ENCODE results near the gene PDZD7.

Gene PDZD7

DNA sequence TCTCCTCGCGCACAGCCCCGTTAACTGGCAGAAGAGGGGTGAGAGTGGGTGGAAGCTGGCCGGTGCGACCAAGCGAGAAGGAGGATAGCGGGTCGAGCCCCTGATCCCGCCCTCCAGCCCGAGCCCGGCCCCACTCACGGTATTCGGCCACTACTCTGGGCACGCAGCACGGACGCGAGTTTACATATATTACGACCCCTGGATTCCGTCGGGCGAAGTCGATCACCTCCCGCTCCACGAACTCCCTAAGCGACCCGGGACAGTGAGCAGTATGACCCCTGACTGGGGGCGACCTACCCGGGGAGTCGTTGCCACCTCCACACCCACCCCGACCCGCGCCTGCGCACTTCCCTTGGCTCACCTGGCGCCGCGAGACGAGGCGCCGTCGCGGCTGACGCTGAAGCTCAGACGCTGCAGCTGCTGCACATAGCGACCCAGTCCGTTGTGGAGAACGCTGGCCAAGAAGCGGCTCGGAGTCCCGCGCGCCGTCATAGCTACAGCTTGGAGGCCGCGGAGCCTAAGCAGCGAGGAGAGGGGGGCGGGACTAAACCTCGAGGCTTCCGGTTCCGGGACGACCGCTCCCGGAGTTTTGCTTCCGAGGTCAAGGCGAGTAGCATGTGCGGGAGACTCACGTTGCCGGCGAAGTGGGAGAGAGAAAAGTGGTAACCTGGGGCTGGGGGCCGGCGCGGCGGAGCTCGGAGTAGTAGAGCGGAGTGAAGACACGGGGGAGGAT, 43.8 kb downstream of the PDZD7 start, which contains the start of the genes MRPL43 and TWNK:
Gene MRPL43 (minus strand): TSS at position 546 of the 733 bp plus-strand sequence. CDS start 54 bp downstream, at position 492.
Gene TWNK (plus strand): TSS at position 592 of the 733 bp plus-strand sequence. CDS start 668 bp downstream, outside the sequence.
- peak within 1 kb of the TSS; percentile 100 for H3K9ac ChIP-seq (ENCODE audit: low read depth, low read length)
- no peaks in the 10 kb centered on the region for H3K9me3 ChIP-seq (ENCODE audit: control insufficient read depth, insufficient read depth, low read length)
- peaks cover 20% of the 10 kb centered on the region for H3K36me3 ChIP-seq (ENCODE audit: insufficient read depth, low read length)
- peaks cover 5% of the 10 kb centered on the region; the same call in 1 of the 2 replicates for H3K4me1 ChIP-seq (ENCODE audit: insufficient read depth, low read length)

DNA sequence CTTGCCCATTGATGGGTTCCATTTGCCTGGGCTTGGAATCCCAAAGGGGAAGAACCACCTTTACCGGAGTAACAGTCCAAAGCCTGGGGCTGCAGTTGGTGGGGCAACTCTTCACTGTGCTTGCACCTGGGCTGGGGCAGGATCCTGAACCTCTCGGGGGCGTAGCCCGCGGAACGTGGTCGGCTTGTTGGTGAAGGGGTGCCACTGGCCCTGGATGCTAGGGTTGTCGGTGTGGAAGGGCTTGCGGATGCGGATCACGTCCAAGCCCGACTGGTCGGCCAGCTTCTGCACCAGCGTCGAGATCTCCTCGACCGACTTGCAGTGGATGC, 44.3 kb downstream of the PDZD7 start:
- Histone ChIP-seq H3K4me1 (ENCODE audit: insufficient read depth, low read length) (peaks cover 5% of the 10 kb centered on the region; the same call in 1 of the 2 replicates), H3K9ac (ENCODE audit: low read depth, low read length) (peak overlapping the region; percentile 100), H3K36me3 (ENCODE audit: insufficient read depth, low read length) (peaks cover 20% of the 10 kb centered on the region), H3K9me3 (ENCODE audit: control insufficient read depth, insufficient read depth, low read length) (no peaks in the 10 kb centered on the region)

- Histone ChIP-seq H3K9ac (ENCODE audit: low read depth, low read length) (no peak overlapping the region), H3K9me3 (ENCODE audit: control insufficient read depth, insufficient read depth, low read length) (no peaks in the 10 kb centered on the region), H3K4me1 (ENCODE audit: insufficient read depth, low read length) (peaks cover 5% of the 10 kb centered on the region; the same call in 1 of the 2 replicates), H3K36me3 (ENCODE audit: insufficient read depth, low read length) (peaks cover 8% of the 10 kb centered on the region)
Observed at GRCh38 chr10:100985336-100985735, 45.6 kb downstream of the PDZD7 start.

- H3K4me1 ChIP-seq (ENCODE audit: insufficient read depth, low read length) = peaks cover 5% of the 10 kb centered on the region; the same call in 1 of the 2 replicates
- no peaks in the 10 kb centered on the region for H3K9me3 ChIP-seq (ENCODE audit: control insufficient read depth, insufficient read depth, low read length)
- peaks cover 6% of the 10 kb centered on the region; the same call in 1 of the 2 replicates for H3K36me3 ChIP-seq (ENCODE audit: insufficient read depth, low read length)
- H3K9ac ChIP-seq (ENCODE audit: low read depth, low read length) = no peak overlapping the region
Observed at GRCh38 chr10:100984672-100985177, 46.2 kb downstream of the PDZD7 start.

DNA sequence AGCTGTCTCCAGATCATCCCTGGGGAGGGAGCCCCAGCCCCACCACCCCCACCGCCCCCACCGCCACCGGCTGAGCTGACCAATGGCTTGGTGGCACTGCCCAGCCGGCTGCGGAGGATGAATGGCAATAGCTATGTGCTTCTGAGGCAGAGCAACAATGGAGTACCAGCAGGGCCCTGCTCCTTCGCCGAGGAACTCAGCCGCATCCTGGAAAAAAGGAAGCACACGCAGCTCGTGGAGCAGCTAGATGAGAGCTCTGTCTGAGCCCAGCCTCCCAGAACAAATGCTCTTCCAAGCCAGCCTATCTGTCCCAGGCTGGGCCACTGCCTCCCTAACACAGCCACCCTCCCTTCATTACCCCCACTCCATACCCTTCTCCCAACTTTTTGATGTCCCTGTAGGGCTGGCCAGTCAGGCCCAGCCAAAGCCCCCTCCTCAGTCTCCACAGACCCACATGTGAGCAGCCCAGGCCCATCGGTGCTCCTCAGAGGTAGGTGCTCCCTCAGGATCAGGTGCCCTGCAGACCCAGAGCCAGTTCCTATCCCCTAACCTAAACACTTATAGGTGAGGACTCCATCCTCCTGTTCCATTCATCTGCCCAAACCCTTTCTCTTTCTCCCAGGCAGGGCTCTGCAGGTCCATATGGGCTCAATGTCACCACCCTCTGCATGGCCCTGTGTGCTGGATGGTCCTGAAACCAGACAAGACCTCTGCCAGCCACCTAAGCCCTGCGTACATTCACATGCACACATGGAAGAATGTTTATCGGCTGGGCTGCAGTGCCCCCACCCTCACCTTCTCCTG, 46.9 kb downstream of the PDZD7 start:
- Histone ChIP-seq H3K9me3 (ENCODE audit: control insufficient read depth, insufficient read depth, low read length) (no peaks in the 10 kb centered on the region), H3K36me3 (ENCODE audit: insufficient read depth, low read length) (no peaks in the 10 kb centered on the region), H3K9ac (ENCODE audit: low read depth, low read length) (no peak overlapping the region), H3K4me1 (ENCODE audit: insufficient read depth, low read length) (peaks cover 5% of the 10 kb centered on the region; the same call in 1 of the 2 replicates)

DNA sequence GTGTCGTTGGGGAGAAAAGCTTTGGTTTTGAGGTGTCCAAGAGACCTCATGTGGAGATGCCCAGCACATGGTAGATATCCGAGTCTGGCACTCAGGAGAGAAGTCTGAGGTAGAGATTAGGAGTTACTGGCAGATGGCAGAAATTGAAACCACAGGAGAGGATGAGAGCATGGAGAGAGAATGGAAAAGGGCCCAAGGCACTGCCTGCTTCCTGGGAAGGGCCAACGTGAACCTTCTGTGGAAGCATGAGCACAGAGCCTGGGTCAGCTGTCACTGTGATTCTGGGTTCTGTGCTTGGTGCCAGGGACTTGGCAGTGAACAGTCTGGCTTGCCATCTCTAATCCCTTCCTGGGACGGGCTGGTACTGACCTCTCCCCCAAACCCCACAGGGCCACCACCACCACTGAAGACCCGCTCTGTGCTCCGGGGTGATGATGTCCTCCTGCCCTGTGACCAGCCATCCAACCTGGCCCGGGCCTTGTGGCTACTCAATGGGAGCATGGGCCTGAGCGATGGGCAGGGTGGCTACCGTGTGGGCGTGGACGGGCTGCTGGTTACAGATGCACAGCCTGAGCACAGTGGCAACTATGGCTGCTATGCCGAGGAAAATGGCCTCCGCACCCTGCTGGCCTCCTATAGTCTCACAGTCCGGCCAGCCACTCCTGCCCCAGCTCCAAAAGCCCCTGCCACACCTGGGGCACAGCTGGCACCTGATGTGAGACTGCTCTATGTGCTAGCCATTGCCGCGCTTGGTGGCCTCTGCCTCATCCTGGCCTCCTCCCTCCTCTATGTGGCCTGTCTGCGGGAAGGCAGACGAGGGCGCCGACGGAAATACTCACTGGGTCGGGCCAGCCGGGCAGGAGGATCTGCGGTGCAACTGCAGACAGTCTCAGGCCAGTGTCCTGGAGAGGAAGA, 47.8 kb downstream of the PDZD7 start:
- no peaks in the 10 kb centered on the region for H3K36me3 ChIP-seq (ENCODE audit: insufficient read depth, low read length)
- H3K4me1 ChIP-seq (ENCODE audit: insufficient read depth, low read length) = peaks cover 3% of the 10 kb centered on the region; the same call in 1 of the 2 replicates
- no peaks in the 10 kb centered on the region for H3K9me3 ChIP-seq (ENCODE audit: control insufficient read depth, insufficient read depth, low read length)
- H3K9ac ChIP-seq (ENCODE audit: low read depth, low read length) = no peak overlapping the region

GRCh38 chr10:100981178-100981772, 49.7 kb downstream of the PDZD7 start:
- Histone ChIP-seq H3K36me3 (ENCODE audit: insufficient read depth, low read length) (no peaks in the 10 kb centered on the region), H3K4me1 (ENCODE audit: insufficient read depth, low read length) (no peaks in the 10 kb centered on the region), H3K9ac (ENCODE audit: low read depth, low read length) (no peak overlapping the region), H3K9me3 (ENCODE audit: control insufficient read depth, insufficient read depth, low read length) (no peaks in the 10 kb centered on the region)

GRCh38 chr10:100980711-100981110, 50.2 kb downstream of the PDZD7 start:
- Histone ChIP-seq H3K4me1 (ENCODE audit: insufficient read depth, low read length) (no peaks in the 10 kb centered on the region), H3K36me3 (ENCODE audit: insufficient read depth, low read length) (no peaks in the 10 kb centered on the region)

GRCh38 chr10:100980311-100980710, 50.6 kb downstream of the PDZD7 start:
- Histone ChIP-seq H3K9me3 (ENCODE audit: control insufficient read depth, insufficient read depth, low read length) (no peaks in the 10 kb centered on the region), H3K9ac (ENCODE audit: low read depth, low read length) (no peak overlapping the region), H3K36me3 (ENCODE audit: insufficient read depth, low read length) (no peaks in the 10 kb centered on the region), H3K4me1 (ENCODE audit: insufficient read depth, low read length) (no peaks in the 10 kb centered on the region)

More at GRCh38 chr10:100980711-100981110, 50.2 kb downstream of the PDZD7 start:
- H3K9ac ChIP-seq (ENCODE audit: low read depth, low read length) = no peak overlapping the region
- no peaks in the 10 kb centered on the region for H3K9me3 ChIP-seq (ENCODE audit: control insufficient read depth, insufficient read depth, low read length)

GRCh38 chr10:100979791-100980272, 51.1 kb downstream of the PDZD7 start:
- Histone ChIP-seq H3K9ac (ENCODE audit: low read depth, low read length) (no peak overlapping the region), H3K36me3 (ENCODE audit: insufficient read depth, low read length) (no peaks in the 10 kb centered on the region), H3K4me1 (ENCODE audit: insufficient read depth, low read length) (no peaks in the 10 kb centered on the region), H3K9me3 (ENCODE audit: control insufficient read depth, insufficient read depth, low read length) (no peaks in the 10 kb centered on the region)

DNA sequence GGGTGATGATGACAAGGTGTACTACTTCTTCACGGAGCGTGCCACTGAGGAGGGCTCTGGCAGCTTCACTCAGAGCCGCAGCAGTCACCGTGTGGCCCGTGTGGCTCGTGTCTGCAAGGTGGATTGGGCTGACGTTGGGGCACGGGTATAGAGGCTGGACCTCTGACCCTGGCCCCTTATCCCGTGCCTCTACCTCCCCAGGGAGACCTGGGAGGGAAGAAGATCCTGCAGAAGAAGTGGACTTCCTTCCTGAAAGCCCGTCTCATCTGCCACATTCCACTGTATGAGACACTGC, 52.1 kb downstream of the PDZD7 start:
- H3K4me1 ChIP-seq (ENCODE audit: insufficient read depth, low read length) = no peaks in the 10 kb centered on the region
- H3K9ac ChIP-seq (ENCODE audit: low read depth, low read length) = no peak overlapping the region
- H3K9me3 ChIP-seq (ENCODE audit: control insufficient read depth, insufficient read depth, low read length) = no peaks in the 10 kb centered on the region
- no peaks in the 10 kb centered on the region for H3K36me3 ChIP-seq (ENCODE audit: insufficient read depth, low read length)

DNA sequence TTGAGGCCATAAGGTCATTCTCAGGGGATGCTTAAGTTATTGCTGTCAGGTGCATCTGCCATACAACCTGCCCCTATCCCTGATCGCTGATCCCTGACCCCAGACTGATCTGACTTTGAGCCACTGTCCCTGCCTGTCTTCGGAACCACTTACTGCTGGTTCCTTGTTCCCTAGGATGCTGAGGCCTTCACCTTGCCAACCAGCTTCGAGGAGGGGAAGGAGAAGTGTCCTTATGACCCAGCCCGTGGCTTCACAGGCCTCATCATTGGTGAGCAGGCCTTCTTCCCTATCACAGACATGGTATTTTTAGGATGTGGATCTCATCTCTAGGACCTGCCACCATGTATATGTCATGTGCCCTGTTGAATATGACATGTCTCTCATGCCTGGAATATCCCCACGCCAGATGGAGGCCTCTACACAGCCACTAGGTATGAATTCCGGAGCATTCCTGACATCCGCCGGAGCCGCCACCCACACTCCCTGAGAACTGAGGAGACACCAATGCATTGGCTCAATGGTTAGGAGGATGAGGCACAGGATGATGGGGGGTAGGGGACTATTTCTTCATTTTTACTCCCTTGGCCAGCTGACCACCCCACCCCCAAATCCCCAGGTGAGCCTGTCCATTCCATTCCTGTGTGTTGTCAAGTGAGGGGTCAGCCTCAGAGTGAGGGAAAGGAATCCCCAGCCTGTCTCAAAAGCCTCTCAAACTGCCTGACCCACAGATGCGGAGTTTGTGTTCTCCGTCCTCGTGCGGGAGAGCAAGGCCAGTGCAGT, 52.6 kb downstream of the PDZD7 start:
- no peaks in the 10 kb centered on the region for H3K4me1 ChIP-seq (ENCODE audit: insufficient read depth, low read length)
- no peaks in the 10 kb centered on the region for H3K36me3 ChIP-seq (ENCODE audit: insufficient read depth, low read length)
- no peaks in the 10 kb centered on the region for H3K9me3 ChIP-seq (ENCODE audit: control insufficient read depth, insufficient read depth, low read length)
- H3K9ac ChIP-seq (ENCODE audit: low read depth, low read length) = no peak overlapping the region

DNA sequence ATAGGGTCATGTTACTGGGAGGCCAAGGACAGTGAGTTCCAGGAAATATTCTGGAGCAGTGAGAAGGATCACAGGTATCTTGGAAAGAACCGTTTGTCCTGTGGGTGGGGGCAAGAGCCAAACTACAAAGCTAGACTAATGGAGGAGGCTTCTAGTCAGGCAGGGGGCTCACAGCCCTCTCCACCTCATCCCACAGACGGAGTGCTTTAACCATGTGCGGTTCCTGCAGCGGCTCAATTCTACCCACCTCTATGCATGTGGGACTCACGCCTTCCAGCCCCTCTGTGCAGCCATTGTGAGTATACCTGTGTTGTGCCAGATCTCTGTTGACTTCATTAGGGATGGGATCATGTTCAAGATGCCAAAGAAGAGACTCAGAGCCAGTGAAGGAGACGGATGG, 53.5 kb downstream of the PDZD7 start:
- no peaks in the 10 kb centered on the region for H3K36me3 ChIP-seq (ENCODE audit: insufficient read depth, low read length)
- no peaks in the 10 kb centered on the region for H3K9me3 ChIP-seq (ENCODE audit: control insufficient read depth, insufficient read depth, low read length)
- H3K4me1 ChIP-seq (ENCODE audit: insufficient read depth, low read length) = no peaks in the 10 kb centered on the region
- H3K9ac ChIP-seq (ENCODE audit: low read depth, low read length) = no peak overlapping the region

All from ES-I3 (cell line).